SKM-1 treated with dmso at 0.1 percent for 144 hours (cell line): ENCODE results near the gene SRGAP2.
"Not testable (repeated sequence)": the region's sequence is repeated elsewhere in the genome, so short reads cannot be mapped to it uniquely, and the experiment has no call there.

Experiments used
- DNase-seq: peaks from one replicate; lab custom pipeline; 2025; ENCODE audit not compliant: unreplicated experiment; lab: John Stamatoyannopoulos, UW

SRGAP2 gene

DNA sequence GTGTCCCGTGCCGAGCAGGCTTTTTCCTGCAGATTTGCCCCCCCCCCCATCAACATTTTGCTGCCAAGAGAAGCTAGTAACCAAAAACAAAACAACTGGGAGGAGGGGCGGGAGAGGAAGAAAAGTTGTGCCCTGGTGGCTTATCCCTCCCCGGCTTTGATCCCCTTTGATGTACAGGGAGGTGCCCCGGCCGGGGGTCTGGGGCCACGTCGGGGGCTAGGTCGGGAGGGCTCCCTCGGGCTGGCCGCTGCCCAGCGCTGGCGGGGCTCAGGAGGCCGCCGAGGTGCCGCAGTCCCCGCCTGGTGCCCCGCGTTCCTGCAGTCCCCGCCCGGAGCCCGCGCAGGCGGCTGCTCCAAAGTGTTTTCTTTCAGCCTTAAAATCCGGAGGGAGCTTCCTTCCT lies 1.5 kb downstream of the SRGAP2 start:
- DNase-seq, result not testable (repeated sequence)

DNA sequence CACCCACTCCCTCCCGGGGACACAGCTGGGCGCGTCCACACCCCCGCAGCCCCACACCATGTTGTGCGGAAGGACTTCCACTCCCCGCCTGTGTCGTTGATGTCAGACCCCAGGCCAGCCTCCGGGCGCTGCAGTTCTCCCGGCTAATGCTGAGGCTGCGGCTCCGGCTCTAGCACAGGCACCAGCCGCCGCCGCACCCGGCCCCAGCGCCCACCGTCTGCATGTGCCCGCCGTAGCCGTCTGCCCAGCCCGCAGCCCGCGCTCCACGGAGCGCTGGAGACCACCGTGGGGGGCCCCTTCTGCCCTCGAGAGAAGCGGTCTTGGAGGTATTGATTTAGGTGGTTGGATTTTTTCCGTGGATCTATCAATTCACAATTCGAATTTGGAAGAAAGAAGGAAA lies 2.2 kb downstream of the SRGAP2 start:
- not testable (repeated sequence) for DNase-seq

DNA sequence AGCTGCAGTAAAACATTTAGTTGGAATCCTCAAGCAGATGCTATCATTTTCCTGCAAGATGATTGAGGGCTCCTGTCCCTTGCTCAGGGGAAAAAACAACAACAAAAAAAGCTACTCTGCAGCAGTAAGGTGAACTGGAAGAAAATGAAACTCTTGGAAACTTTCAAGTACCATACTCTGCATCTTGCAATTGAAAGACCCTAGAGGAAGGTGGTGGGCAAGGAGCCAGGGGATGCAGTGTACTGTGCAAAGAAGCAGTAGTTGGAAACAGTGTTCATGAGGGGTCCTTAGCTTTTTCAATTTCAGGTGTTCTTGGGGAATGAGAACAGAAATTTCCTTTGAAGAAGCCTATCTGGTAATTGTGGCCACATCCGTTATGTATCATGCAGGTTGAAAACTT lies 7.5 kb downstream of the SRGAP2 start:
- DNase-seq, result not testable (repeated sequence)

DNA sequence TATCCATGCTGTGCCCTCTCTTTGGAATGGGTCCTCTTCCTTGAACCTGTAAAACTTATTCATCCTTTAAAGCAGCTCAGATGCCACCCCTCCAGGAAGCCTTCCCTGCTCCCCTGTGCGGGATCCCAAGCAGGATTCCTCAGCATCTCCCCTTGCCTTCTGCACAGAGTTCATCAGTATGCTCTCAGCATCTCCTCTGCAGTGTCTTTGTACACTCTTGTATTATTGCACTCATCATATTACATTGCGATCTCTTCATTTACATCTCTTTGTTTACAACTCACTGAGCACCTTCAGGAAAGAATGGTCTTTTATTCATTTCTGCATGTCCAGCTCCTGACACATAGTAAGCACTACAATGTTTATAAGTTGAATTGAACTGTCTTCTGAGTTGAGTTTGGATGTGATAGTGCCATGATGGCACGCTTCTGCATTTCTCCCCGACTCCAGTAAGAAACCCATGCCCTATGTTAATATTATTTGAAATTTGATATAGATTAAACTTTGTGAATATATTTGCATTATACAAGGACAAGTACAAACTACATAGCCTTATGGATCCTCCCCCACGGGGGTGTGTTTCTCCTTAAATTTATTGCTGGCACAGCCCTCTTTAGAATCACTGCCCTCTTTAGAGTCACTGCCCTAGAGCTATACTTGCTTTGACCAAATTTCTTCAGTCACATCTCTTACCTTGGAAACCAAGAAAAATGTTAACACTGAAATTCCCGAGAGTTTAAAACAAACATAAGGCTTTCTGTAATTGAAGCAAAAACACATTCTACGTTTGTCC lies 12.5 kb downstream of the SRGAP2 start:
- DNase-seq, result not testable (repeated sequence)

DNA sequence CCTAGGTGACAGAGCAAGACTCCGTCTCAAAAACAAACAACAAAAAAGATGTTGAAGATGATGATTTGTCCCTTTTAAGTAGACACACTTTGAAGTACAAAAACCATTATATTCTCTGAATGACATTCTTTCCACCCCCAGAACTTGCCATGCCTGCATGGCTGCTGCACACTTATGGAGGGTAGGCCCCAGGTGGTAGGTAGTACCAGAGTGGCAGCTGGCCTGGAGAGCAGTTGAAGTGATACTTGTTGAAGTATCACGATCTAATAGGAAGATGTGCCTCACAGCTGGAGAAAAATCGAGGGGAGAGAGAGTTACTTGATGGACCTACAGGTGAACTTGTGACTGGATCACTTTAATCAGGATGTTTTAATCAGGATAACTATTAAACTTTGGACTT lies 14.9 kb downstream of the SRGAP2 start:
- DNase-seq, result not testable (repeated sequence)

DNA sequence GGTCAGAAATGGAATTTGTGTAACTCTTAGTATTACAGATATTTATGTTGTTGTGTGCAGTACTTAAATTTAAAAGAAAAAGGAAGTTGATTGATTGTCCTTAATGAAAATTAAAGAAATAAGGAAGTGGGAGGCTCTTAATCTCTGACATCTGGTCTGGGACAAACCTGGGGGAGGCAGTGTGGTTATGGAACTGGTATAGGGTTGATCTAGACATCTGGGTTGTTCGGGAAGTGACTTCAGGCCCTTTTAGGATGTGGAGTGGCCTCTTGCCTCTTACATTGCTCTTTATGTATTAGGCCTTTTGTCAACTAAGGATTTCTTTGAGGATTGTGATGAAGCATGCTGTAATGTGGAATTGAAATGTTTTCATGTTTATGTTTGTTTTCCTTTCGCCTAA lies 15.4 kb downstream of the SRGAP2 start:
- not testable (repeated sequence) for DNase-seq

DNA sequence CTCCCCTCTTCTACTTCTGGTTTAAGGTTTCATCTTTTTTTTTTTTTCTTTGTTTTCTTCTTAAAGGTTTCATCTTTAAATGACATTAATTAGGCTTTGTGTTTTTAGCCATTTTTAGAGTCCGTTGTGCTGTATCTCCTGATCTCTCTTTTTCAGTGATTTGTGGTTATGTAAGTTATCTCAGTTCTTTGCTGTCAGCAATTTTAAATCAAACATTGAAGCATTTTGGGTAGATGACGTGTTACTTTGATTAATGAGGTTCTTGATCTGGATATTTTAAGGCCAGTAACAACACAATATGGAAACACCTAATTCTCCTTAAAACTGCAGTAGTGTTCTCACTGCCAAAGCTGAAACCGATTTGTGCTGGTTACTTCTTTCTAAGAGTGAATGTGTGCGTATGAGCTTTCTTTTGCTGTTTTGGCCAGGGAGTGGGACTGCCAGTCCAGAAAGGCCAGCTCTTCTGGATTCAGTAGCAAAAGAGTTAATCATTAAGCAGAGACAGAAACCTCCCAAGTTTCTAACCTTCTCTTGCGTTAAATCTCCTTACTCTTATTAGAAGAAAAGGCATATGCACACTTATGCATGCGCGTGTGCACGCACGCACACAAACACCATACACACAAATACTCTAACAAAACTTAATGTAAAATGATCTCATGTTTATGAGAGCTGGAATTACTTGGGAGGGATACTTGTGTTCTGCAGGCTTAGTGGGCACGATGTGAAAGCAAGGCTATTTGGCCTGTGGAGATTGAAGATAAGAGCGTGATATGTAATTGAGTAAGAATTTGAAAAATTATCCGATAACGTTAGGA lies 16.4 kb downstream of the SRGAP2 start:
- DNase-seq, result not testable (repeated sequence)

DNA sequence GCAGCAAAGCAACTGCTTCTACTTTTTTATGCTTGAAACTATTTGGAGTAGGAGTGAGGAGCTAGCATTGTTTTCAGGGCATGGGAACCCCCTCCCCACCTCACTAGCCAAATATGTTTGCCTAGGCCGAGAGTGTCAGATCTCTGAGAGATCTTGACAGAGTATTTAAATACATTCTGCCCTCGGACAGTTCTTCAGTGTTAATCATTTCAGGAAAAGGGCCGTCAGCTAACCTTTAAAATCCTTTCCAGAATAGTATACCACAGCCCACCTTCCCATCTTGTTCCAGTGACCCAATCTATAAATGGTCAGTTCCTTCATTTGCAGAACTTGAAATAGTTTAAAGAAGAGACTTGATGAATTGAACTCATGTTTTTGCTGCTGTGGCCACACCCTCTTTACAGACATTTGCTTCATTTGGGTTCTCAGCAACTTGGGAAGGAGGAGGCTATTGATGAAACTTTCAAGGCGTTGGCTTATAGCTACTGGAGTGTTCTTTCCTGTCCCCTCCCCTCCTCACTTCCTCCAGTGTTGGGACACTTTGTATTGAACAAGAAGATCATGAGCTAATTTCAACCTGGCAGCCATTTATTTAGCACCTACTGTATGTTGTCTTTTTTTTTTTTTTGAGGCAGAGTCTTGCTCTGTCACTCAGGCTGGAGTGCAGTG lies 17.1 kb downstream of the SRGAP2 start:
- DNase-seq, result peak; percentile 13

DNA sequence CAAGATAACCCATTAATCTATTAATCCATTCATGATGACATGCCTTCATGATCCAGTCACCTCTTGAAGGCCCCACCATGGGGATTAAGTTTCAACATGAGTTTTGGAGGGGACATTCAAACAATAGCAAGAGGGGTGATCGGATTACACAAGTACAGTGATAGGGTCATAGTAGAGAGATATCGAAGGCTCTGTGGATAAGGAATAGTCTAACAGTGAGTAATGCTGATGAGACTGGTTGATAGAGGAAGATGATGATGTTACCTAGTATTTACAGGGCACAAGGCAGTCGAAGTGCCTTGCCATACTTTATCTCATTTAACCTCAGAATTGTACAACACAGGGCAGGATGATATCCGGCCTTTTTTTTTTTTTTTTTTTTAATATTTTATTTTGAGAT lies 18.2 kb downstream of the SRGAP2 start:
- not testable (repeated sequence) for DNase-seq

DNA sequence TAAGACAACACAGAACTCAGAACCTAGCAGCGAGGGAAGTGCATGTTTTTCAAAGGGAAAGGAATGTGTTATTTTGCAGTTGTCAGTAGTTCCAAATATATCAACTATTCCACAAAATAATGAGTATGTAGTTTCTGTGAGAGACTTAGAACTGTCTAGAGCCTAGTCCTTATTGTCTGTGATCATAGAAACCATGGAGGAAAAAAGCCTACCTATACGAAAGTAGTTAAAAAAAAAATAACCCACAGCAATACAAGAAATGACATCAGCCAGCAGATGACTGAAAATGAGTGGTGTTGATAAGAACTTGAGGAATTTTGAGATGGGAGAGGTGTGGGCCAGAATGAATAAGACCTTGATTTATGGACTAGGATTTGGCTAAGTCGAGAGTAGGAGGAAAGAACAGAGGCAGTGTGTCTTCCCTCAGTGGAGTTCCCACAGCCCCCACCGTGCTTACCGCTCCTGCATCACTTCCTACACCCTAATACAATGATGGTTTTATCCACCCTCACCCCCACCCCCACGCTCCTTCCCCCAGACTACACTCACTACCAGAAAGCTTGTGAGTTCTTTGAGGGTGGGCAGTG lies 20.9 kb downstream of the SRGAP2 start:
- DNase-seq, result not testable (repeated sequence)

DNA sequence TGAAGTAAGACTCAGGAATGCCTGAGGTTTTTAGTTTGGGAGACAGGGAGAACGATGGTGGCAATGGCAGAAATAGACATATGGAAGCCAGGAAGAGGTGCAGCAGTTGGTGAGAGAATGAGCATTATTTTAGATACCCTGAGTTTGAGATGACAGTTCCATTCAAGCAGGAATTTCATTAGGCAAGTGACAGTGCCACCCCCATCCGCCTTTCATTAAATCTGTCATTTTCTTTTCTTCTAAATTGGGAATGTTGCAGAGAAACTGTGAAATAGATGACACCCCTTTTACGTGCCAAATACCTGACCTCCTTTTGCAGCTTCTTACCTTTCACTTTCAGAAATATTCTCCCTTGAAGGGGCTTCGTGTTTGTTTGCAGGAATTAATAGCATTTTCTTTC lies 22.0 kb downstream of the SRGAP2 start:
- not testable (repeated sequence) for DNase-seq

DNA sequence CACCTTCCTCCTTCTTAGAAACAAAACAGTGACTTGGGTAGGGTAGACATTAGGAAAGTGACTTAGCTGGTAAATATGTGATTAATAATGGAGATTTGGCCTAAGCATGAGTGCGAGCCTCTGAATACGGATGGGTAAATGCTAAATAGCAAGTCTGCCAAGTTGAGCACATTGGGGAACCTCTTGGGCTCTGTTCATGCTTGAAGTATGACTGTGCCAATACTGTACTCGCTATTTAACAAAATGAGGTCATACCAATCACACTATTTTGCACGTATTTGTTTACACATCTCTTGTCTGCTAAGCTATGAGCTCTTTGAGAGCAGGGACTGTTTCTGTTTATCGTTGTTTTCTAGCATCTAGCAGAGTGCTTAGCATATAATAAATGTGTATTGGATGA lies 23.5 kb downstream of the SRGAP2 start:
- not testable (repeated sequence) for DNase-seq

DNA sequence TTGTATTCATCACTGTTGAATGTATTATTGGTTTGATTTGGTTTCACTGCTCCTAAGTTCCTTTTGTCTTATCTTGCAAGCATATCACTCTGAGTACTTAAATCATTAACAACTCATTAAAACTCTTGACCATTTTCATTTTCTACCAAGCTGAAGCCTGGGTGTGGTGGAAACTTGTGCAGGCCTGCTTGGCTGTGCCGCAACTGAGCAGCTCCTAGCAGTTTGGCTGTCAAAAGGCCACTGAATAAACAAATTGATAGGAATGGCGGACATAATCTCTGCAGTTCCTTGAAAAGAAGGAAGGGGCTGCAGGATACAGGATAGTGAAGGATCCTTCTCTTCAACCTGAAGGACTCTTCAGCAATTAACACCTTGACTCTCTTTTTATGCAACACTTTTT lies 25.9 kb downstream of the SRGAP2 start:
- DNase-seq, result not testable (repeated sequence)

DNA sequence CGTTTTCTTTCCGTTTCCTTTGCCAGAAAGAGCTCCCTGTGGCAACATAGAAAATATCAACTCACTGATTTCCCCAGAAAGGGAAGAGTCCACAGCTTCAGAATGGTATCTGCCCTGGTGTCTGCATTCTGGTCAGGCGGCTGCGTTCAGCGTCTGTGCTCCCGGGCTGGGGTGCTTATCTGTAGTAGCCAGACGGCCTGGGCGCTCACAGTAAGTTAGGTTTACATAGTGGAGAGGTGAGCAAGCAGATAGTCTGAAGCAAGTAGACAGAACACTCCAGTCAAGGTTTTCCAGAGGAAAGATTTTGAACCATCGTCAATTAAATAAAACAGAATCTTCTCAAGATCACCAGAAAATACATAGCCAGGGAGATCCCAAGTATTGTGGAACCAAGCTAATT lies 28.6 kb downstream of the SRGAP2 start:
- not testable (repeated sequence) for DNase-seq

DNA sequence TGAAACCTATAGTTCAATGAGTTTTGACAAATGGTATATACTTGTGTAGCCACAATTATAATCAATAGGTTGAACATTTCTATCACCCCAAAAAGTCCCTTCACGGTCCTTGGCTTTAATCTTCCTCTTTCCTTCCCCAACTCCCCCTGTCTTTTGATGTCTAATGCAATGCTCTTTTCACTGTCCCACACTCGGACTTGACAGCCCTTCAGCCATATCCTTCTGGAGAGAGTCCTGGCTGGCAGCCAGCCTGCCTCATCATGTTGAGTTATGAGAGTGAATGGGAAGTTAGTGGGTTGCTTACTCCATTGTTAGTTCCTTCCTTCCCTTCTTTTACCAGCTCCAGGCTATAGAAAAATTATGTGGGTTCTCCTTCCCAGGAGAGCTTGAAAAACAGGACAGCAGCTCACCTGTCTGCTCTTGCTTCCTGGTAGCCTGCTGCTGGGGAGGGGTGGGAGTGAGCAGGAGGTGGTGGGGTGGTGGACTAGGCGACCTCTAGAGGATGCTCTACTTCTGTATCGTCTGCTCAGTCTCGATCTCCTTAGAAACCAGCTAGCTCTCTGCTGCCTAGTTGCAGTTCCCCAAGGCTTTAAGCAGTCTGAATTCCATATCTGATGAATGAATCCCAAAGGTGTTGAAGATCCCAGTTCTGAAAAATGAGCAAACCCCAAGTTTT lies 29.8 kb downstream of the SRGAP2 start:
- not testable (repeated sequence) for DNase-seq

DNA sequence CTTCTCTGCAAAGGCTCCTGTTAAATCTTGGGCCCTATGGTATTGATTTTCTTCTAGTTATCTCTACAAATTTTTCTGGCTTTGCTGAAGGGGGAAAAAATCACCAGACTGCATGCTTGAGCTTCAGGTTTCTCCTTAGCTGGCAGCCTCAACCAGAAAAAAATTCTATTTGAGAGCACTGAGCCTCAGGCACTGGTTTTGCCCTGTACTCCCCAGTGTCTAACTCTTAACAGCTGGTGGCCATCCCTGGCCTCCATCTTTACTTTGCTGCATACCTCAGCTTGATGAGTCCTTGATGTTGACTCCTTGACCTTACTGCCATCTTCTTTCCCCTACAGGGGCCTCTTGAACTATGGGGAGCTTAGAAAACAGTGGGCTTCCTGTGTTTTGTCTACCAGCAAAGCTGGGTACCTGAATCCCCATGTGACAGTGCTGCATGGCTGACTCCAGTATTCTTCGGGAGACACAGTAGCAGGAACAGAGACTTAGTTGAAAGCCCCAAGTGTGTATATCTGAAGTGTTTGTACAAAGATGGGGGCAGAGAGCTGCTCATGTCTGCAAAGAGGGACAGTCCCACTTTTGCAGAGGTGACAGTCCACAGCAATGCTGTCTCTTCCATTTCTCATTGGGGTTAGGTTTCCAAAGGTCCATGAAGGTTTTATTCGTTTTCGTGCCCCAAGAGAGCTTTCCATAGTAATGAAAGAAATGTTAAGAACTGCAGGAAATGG lies 31.0 kb downstream of the SRGAP2 start:
- not testable (repeated sequence) for DNase-seq

DNA sequence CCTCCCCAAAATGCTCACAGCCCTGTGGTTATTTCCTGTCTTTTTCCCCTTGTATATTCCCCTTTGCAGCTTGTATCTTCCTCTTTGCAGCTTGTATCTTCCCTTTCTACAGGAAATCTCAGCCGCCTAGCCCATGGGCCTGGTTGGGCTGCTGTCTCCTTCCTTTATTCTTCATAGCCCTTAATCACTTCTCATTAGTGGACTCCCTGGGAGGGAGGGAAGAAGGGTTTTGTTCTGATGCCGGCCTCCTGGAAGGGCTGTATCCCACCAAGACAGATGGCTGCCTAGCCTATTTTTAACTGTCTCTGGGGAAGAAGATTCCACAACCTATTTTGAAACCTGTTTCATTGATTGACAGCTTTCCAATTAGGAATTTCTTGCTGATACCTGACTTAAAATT lies 31.8 kb downstream of the SRGAP2 start:
- DNase-seq, result not testable (repeated sequence)

DNA sequence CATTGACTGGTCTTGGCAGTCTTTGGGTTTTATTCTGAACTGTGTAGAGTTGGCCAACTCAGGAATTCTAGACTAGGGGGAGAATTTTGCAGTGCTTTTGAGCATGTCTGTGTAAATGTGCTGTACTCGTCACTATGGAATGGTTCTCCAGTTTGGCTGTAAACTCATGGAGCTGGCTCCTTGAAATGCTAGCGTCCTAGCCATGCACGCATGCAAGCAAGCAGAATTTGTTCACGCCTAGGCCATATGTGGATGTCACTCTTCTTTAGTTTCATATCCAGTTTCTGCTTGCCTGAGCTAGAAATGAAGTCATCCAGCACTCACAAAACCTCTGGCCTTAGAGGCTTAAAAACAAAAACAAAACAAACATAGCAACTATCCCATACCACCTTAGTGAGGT lies 36.9 kb downstream of the SRGAP2 start:
- not testable (repeated sequence) for DNase-seq

DNA sequence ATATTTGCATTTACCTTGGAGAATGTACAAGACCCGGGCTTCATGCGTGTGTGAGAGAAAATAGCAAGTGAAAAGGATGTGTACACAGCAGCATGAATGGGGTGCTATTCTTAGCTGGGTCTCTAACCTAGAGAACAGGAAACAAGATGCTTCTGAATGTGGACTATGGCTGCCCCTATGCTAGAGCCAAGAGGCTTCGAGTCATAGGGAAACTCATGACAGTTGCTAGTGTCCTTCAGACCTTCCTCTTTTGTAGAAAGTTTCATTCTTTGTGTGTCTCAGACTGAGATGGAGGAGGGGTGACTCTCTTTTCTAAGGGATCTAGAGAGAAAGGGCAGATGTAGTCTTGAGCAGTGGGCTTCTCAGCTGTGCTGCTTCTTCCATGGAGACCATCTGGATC lies 40.0 kb downstream of the SRGAP2 start:
- peak; percentile 54 for DNase-seq

DNA sequence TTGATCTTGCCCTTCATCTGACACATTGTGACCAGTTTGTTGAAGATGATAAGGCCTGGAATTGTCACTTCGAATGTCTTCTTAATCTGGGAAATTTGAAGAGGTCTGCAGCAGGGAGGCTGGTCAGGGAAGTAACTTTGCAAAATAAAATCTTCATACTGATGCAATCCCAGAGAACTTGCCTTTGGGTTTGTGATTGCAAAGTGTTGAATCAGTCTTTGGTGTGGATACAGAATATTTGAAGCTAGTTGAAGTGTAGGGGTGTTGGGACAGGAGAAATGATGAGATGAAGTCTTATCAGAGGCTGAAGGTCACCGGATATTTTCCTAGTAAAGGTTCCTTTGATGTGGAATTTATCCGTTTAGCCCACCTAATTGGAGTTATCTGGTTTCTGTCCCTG lies 42.1 kb downstream of the SRGAP2 start:
- not testable (repeated sequence) for DNase-seq
